CD4-positive, CD25-positive, alpha-beta regulatory T cell (primary cell): Measurements from ENCODE around the gene BRD3. TPM values are rescaled to one million over a fixed set of nuclear protein-coding genes. Genes with fewer than 3 reads are reported as not detected.
"Not testable (repeated sequence)": the region's sequence is repeated elsewhere in the genome, so short reads cannot be mapped to it uniquely, and the experiment has no call there.

ENCODE experiments used
- ATAC-seq, 2 donors: fragments of 150-1000 bp; cut with Tn5 transposase; one replicate each; pipeline ENCODE4 v1.10.0; 2021; ENCODE audit warnings: low read depth in 2 of 2, moderate number of reproducible peaks in 2 of 2, moderate library complexity in 1 of 2
- DNase-seq, 3 donors: peaks; one replicate each; pipeline versions ENCODE4 v3.0.0 to v3.0.0-alpha.2; 2012 to 2022; ENCODE audit warnings: mixed read lengths in 1 of 3
- H3K27ac ChIP-seq: one replicate; pipeline ENCODE4 v1.7.0; 2013; ENCODE audit warnings: mild to moderate bottlenecking, low read length; ENCODE audit not compliant: insufficient read depth, poor library complexity, severe bottlenecking
- H3K27me3 ChIP-seq: one replicate; pipeline ENCODE4 v1.7.0; 2013; ENCODE audit warnings: low read length; ENCODE audit not compliant: control insufficient read depth, insufficient read depth
- H3K36me3 ChIP-seq: one replicate; pipeline ENCODE4 v1.7.0; 2013; ENCODE audit warnings: mild to moderate bottlenecking, low read length, moderate library complexity; ENCODE audit not compliant: control insufficient read depth, insufficient read depth
- H3K4me1 ChIP-seq: 2 replicates; pipeline ENCODE4 v1.7.0; 2013; ENCODE audit warnings: mild to moderate bottlenecking, low read length; ENCODE audit not compliant: insufficient read depth, control insufficient read depth, poor library complexity, severe bottlenecking
- H3K4me3 ChIP-seq: one replicate; pipeline ENCODE4 v1.7.0; 2013; ENCODE audit warnings: low read depth, mild to moderate bottlenecking, low read length, moderate library complexity
- H3K9me3 ChIP-seq, 2 experiments: 1 replicate in 1 of 2; 2 replicates in 1 of 2; pipeline ENCODE4 v1.7.0; 2013; ENCODE audit warnings: low read length in 2 of 2, mild to moderate bottlenecking in 1 of 2, moderate library complexity in 1 of 2; ENCODE audit not compliant: control insufficient read depth in 2 of 2
- H3K27ac Mint-ChIP-seq, 3 donors: one replicate each; pipeline ENCODE4 v1.8.0; 2020 to 2022; ENCODE audit warnings: mild to moderate bottlenecking in 3 of 3, mixed read lengths in 3 of 3, moderate library complexity in 2 of 3
- H3K27me3 Mint-ChIP-seq: one replicate; pipeline ENCODE4 v1.8.0; 2022; ENCODE audit warnings: mild to moderate bottlenecking, mixed read lengths
- H3K36me3 Mint-ChIP-seq: one replicate; pipeline ENCODE4 v1.8.0; 2020; ENCODE audit warnings: mixed read lengths
- H3K4me1 Mint-ChIP-seq, 4 donors: one replicate each; pipeline ENCODE4 v1.8.0; 2020 to 2022; ENCODE audit warnings: mixed read lengths in 4 of 4, mild to moderate bottlenecking in 1 of 4
- H3K4me3 Mint-ChIP-seq, 4 donors: one replicate each; pipeline ENCODE4 v1.8.0; 2020 to 2022; ENCODE audit warnings: mild to moderate bottlenecking in 4 of 4, mixed read lengths in 4 of 4, moderate library complexity in 3 of 4
- H3K9me3 Mint-ChIP-seq, 7 donors: one replicate each; pipeline ENCODE4 v1.8.0; 2020 to 2022; ENCODE audit warnings: mixed read lengths in 7 of 7, mild to moderate bottlenecking in 3 of 7, moderate library complexity in 2 of 7
- polyA plus RNA-seq, 4 donors: library from polyadenylated mRNA; unstranded; fragments of 300-500 nt; fragmentation: Illumina TruSeq; gene quantifications; one replicate each; pipeline ENCODE4 v1.2.3, GENCODE V29; 2021
- total RNA-seq: library from RNA; stranded (reverse); gene quantifications from one replicate; pipeline ENCODE4 v1.2.3, GENCODE V29; 2022

The BRD3 gene
- total and polyA plus RNA-seq, 5 donors from 2014 or later, result 10.4 to 39.3 (median 13.1) TPM

DNA sequence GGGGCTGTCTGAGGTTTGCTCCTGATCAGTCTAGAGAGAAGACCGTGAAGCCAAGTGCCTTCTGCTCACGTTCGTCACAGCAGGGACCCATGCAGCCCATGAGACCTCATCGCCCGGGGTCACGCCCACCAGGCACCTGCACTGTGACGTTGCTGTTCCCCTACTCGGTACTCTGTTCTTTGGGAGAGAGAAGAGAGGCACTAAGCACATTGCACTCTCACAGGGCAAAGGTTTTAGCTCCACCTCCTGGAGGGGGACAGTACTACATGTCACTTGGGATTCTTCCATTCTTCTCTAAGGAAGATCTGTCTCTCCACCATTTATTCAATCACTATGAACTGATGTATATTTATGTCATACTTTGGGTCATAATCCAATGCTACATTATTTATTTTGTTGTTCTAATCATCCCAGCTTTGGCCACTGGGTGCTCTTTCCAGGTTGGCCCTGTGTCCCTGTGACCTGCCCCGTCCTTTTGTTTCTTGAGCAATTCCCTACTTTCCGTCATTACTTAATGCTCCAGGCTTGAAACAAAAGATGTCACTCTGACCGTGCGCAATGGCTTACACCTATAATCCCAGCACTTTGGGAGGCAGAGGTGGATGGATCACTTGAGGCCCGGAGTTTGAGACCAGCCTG, 31.4 kb upstream of the BRD3 start:
- no peaks in the 10 kb centered on the region for H3K4me1 ChIP-seq
- no peak overlapping the region for H3K27ac Mint-ChIP-seq
- no peak overlapping the region for H3K4me3 ChIP-seq
- H3K36me3 Mint-ChIP-seq, result no peaks in the 10 kb centered on the region
- no peaks in the 10 kb centered on the region for H3K9me3 Mint-ChIP-seq
- no peaks in the 10 kb centered on the region for H3K9me3 ChIP-seq
- no peak overlapping the region for H3K4me3 Mint-ChIP-seq
- no peaks in the 10 kb centered on the region for H3K27me3 ChIP-seq
- DNase-seq, result peak; percentile 36 to 57 (median 51)
- ATAC-seq, result peak; percentile 55 to 62
- peaks cover 7% of the 10 kb centered on the region for H3K27me3 Mint-ChIP-seq
- H3K4me1 Mint-ChIP-seq, result peaks cover 0 to 4% (median 0%) of the 10 kb centered on the region in 4 donors
- no peak overlapping the region for H3K27ac ChIP-seq
- no peaks in the 10 kb centered on the region for H3K36me3 ChIP-seq

- Mint-ChIP-seq H3K27me3 (peaks cover 14% of the 10 kb centered on the region), H3K36me3 (no peaks in the 10 kb centered on the region), H3K9me3 (peaks cover 0 to 4% (median 0%) of the 10 kb centered on the region in 7 donors), H3K4me1 (no peaks in the 10 kb centered on the region), H3K27ac (no peak overlapping the region), H3K4me3 (no peak overlapping the region)
- ATAC-seq (no peak), DNase-seq (no peak)
- H3K27me3 ChIP-seq, result peaks cover 2% of the 10 kb centered on the region
- H3K4me3 ChIP-seq, result no peak overlapping the region
- H3K27ac ChIP-seq, result no peak overlapping the region
- no peaks in the 10 kb centered on the region for H3K9me3 ChIP-seq
- H3K4me1 ChIP-seq, result no peaks in the 10 kb centered on the region
- no peaks in the 10 kb centered on the region for H3K36me3 ChIP-seq
These were observed 22.1 kb upstream of the BRD3 start for GRCh38 chr9:134089972-134090371.

- no peaks in the 10 kb centered on the region for H3K4me1 Mint-ChIP-seq
- H3K9me3 Mint-ChIP-seq, result peaks cover 0 to 4% (median 0%) of the 10 kb centered on the region in 7 donors
- no peaks in the 10 kb centered on the region for H3K9me3 ChIP-seq
- H3K4me3 ChIP-seq, result no peak overlapping the region
- H3K4me1 ChIP-seq, result no peaks in the 10 kb centered on the region
- no peak for ATAC-seq
- H3K36me3 Mint-ChIP-seq, result no peaks in the 10 kb centered on the region
- H3K27me3 ChIP-seq, result peaks cover 3% of the 10 kb centered on the region
- no peak overlapping the region for H3K4me3 Mint-ChIP-seq
- H3K27me3 Mint-ChIP-seq, result peaks cover 14% of the 10 kb centered on the region
- DNase-seq, result no peak
- H3K27ac Mint-ChIP-seq, result no peak overlapping the region
- no peaks in the 10 kb centered on the region for H3K36me3 ChIP-seq
- no peak overlapping the region for H3K27ac ChIP-seq
These were observed 20.4 kb upstream of the BRD3 start for GRCh38 chr9:134088063-134088725.

DNA sequence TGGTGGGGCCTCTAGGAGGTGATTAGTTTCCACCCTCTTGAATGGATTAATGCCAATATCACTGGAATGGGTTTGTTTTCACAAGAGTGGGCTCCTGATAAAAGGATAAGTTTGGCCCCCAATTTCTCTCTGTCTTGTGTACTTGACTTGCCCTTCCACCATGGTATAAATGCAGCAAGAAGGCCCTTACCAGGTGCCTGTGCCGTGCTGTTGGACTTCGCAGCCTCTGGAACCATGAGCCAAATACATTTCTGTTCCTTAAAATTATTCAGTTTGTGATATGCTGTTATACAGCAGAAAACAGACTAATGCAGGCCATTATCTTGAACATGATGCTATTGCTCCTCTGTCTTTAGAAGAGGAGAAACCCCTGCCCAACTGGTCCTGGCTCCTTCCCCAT, 17.8 kb upstream of the BRD3 start:
- no peaks in the 10 kb centered on the region for H3K4me1 ChIP-seq
- no peak for DNase-seq
- Mint-ChIP-seq H3K4me1 (no peaks in the 10 kb centered on the region), H3K9me3 (peaks cover 0 to 6% (median 0%) of the 10 kb centered on the region in 7 donors), H3K4me3 (no peak overlapping the region), H3K27ac (no peak overlapping the region), H3K27me3 (peaks cover 5% of the 10 kb centered on the region), H3K36me3 (no peaks in the 10 kb centered on the region)
- H3K9me3 ChIP-seq, result no peaks in the 10 kb centered on the region
- peaks cover 2% of the 10 kb centered on the region for H3K27me3 ChIP-seq
- no peak overlapping the region for H3K27ac ChIP-seq
- ATAC-seq, result no peak
- no peaks in the 10 kb centered on the region for H3K36me3 ChIP-seq
- no peak overlapping the region for H3K4me3 ChIP-seq

DNA sequence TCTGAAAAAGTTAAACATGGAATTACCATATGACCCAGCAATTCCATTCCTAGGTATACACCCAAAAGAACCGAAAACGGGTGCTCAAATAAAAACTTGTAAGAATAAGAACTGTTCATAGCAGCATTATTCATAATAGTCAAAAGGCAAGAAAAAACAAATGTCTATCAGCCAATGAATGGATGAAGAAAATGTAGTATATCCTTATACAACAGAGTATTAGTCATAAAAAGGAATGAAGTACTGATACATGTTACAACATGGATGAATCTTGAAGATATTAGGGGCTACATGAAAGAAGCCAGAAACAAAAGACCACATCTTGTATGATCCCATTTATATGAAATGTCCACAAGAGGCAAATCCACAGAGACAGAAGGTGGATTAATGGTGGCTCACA, 15.6 kb upstream of the BRD3 start:
- DNase-seq, result no peak
- Histone ChIP-seq H3K27ac (no peak overlapping the region), H3K4me3 (no peak overlapping the region), H3K36me3 (no peaks in the 10 kb centered on the region), H3K4me1 (no peaks in the 10 kb centered on the region), H3K27me3 (peaks cover 2% of the 10 kb centered on the region), H3K9me3 (no peaks in the 10 kb centered on the region)
- no peaks in the 10 kb centered on the region for H3K4me1 Mint-ChIP-seq
- ATAC-seq, result no peak
- peaks cover 16% of the 10 kb centered on the region for H3K27me3 Mint-ChIP-seq
- H3K9me3 Mint-ChIP-seq, result peaks cover 0 to 9% (median 3%) of the 10 kb centered on the region in 7 donors
- H3K36me3 Mint-ChIP-seq, result no peaks in the 10 kb centered on the region
- H3K27ac Mint-ChIP-seq, result no peak overlapping the region
- H3K4me3 Mint-ChIP-seq, result no peak overlapping the region

DNA sequence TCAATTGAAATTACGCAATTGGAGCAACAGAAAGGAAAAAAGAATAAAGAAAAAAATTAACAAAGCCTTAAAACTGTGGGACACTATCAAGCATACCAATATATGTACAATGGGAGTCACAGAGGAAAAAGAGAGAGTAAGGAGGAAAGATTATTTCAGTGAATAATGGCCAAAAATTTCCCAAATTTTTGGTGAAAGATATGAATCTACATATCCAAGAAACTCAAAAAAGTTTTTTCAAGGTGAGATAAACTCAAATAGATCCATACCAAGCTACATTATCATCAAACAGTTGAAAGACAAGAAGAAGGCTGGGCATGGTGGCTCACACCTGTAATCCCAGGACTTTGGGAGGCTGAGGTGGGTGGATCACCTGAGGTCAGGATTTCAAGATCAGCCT, 8.8 kb upstream of the BRD3 start:
- Histone ChIP-seq H3K36me3 (no peaks in the 10 kb centered on the region), H3K4me1 (no peaks in the 10 kb centered on the region), H3K27ac (no peak overlapping the region), H3K9me3 (peaks cover 0 to 6% of the 10 kb centered on the region in 2 experiments), H3K4me3 (no peak overlapping the region), H3K27me3 (no peaks in the 10 kb centered on the region)
- DNase-seq (no peak), ATAC-seq (no peak)
- H3K9me3 Mint-ChIP-seq, result peaks cover 0 to 19% (median 6%) of the 10 kb centered on the region in 7 donors
- H3K4me1 Mint-ChIP-seq, result no peaks in the 10 kb centered on the region
- no peak overlapping the region for H3K4me3 Mint-ChIP-seq
- no peaks in the 10 kb centered on the region for H3K36me3 Mint-ChIP-seq
- peaks cover 33% of the 10 kb centered on the region for H3K27me3 Mint-ChIP-seq
- no peak overlapping the region for H3K27ac Mint-ChIP-seq

GRCh38 chr9:134075689-134076088, 7.9 kb upstream of the BRD3 start:
- not testable (repeated sequence) for H3K9me3 ChIP-seq, H3K27ac Mint-ChIP-seq, H3K4me3 ChIP-seq, H3K36me3 Mint-ChIP-seq, H3K36me3 ChIP-seq, H3K4me3 Mint-ChIP-seq, H3K27me3 ChIP-seq, H3K4me1 ChIP-seq, H3K27ac ChIP-seq, H3K4me1 Mint-ChIP-seq, DNase-seq, ATAC-seq
- peaks cover 0 to 19% (median 6%) of the 10 kb centered on the region in 7 donors for H3K9me3 Mint-ChIP-seq
- peaks cover 38% of the 10 kb centered on the region for H3K27me3 Mint-ChIP-seq

DNA sequence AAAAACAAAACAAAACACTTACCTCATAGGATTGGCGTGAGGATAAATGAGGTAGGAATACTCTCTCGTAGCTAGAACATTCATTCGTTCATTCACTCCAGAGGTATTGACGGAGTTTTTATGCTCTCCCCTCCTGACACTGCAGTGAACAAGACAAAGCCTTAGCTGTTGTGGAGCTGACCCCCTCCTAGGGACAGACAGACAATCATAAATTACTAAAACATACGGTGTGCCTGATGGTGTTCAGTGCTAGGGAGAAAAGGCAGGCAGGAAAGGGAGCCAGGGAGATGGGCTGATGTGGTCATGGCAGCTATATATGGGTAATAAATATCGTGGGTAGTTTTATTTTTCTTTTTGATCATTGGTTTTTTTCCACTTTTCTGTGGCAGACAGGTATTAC, 5.7 kb upstream of the BRD3 start:
- H3K9me3 ChIP-seq, result peaks cover 0 to 6% of the 10 kb centered on the region in 2 experiments
- H3K27ac ChIP-seq, result no peak overlapping the region
- ATAC-seq (no peak), DNase-seq (no peak)
- peak overlapping the region in 1 of 3 donors; percentile 51 for H3K27ac Mint-ChIP-seq
- peaks cover 9% of the 10 kb centered on the region for H3K4me1 ChIP-seq
- peaks cover 44% of the 10 kb centered on the region for H3K27me3 Mint-ChIP-seq
- no peaks in the 10 kb centered on the region for H3K36me3 Mint-ChIP-seq
- H3K4me3 ChIP-seq, result no peak overlapping the region
- H3K36me3 ChIP-seq, result no peaks in the 10 kb centered on the region
- H3K9me3 Mint-ChIP-seq, result peaks cover 0 to 16% (median 3%) of the 10 kb centered on the region in 7 donors
- peak overlapping the region in 1 of 4 donors; percentile 7 for H3K4me3 Mint-ChIP-seq
- peaks cover 0 to 8% (median 3%) of the 10 kb centered on the region in 4 donors for H3K4me1 Mint-ChIP-seq
- peaks cover 8% of the 10 kb centered on the region for H3K27me3 ChIP-seq
